ENCODE data around the gene FBN1.

FBN1 gene

GRCh38 chr15:48402427-48403177 lies 242.9 kb downstream of the FBN1 start:
- no peak for DNase-seq (ENCODE audit: low read depth, low spot score)

GRCh38 chr15:48400086-48400485 lies 245.4 kb downstream of the FBN1 start:
- DNase-seq (ENCODE audit: low read depth, low spot score): no peak

GRCh38 chr15:48397841-48398240 lies 247.7 kb downstream of the FBN1 start:
- DNase-seq (ENCODE audit: low read depth, low spot score): no peak

DNA sequence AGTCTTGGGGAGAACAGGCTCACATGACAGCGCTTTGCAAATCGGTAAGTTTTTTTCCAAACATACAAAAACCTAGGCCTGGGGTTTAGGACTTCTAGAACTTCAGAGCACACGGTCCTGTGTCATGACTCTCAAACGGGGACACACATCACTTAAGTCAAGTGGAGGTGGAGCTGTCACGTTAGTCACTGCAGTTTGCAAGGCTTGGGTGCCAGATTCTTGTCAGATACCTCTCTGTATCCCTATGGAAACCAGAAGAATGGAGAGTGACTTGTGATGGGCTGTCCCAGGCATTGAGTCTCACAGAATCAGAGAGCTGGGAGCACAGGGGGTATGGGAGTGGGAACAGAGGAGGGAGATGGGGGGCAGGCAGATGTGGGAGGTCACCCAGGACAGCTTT lies 249.5 kb downstream of the FBN1 start:
- DNase-seq (ENCODE audit: low read depth, low spot score): no peak

DNA sequence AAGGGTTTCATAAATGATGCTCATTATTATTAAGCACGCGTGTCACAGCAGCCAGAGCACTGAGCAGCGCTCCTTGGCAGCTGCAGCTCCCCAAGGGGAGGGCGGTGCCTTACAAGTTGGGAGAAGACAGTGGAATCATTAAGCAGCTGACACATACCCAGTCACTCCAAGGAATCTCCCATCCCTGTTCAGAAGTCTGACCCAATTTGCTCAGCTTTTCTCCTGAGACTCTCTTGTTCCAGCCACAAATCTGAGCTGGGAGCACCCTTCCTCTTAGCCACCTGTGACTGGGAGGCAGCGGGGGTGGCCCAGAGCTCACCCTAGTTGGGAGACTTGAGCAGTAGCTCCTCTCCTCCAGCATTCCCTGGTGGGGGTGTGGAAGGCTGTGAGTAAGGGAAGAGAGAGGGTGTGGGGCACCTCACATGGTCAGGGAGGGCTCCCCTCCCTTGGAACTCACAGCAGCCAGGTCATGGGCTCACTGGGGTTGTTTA lies 249.9 kb downstream of the FBN1 start:
- no peak for DNase-seq (ENCODE audit: low read depth, low spot score)

- no peak for DNase-seq (ENCODE audit: low read depth, low spot score)
These were observed 250.5 kb downstream of the FBN1 start for GRCh38 chr15:48394970-48395369.

DNA sequence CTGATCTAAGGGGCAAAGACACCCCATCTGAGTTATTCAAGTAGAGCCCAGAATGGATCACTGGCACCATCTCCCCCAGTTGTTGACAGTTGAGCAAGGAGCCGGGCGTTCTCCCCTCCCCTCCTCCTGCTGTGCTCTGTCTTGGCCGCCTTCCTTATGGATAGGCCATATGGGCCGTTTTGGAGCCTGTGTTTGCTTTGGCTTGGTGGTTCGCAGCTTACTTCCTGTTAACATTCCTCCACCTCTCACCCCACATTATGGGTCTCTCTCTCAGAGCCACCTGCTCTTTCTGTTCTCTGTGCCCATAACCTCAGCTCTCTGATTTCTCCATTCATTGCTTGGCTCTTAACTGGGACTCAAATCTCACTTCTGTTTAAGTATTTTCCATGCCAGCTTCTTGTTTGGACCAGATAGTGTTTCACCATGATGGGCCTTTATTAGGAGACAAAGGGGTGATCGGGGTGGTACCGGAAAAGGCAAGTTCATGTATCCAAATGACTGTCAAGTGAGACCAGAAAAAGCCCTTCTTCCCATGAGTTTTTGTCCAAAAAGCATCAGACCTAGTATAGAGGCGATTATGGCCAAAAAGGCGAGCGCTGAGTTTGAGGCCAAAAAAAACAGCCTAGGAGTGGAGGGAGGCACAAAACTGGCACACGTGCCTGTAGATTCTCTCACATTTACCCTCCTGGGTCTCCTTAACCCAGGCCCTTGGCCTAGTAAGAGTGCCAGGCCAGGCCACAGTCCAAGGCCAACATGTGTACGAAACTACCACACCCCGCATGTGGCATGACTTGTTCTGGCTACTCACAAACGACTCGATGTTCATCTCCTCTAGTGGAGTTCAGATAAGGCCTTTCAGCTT lies 251.6 kb downstream of the FBN1 start:
- no peak for DNase-seq (ENCODE audit: low read depth, low spot score)

- no peak for DNase-seq (ENCODE audit: low read depth, low spot score)
These were observed 253.2 kb downstream of the FBN1 start for GRCh38 chr15:48392356-48392755.

GRCh38 chr15:48391950-48392349 lies 253.6 kb downstream of the FBN1 start:
- DNase-seq (ENCODE audit: low read depth, low spot score): no peak

- DNase-seq (ENCODE audit: low read depth, low spot score): no peak
These were observed 255.8 kb downstream of the FBN1 start for GRCh38 chr15:48389691-48390143.

DNA sequence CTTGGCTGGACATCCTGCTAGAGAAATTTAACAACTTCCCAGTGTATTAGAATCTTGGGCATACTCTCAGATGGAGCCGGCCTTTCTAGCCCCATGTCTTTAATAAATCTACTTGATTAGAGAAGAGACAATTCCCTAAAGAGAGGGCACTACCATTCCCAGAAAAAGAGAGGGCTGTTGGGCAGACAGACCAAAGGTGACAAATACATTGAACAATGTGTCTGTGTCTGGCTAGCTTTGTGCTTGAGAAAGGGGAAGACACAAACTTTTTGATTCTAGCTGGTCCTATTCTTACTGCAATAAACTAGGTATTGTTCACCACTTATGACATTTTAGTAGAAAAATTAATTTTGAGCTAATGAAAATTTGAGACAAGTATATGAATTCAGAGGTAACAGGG lies 256.6 kb downstream of the FBN1 start:
- DNase-seq (ENCODE audit: low read depth, low spot score): no peak

GRCh38 chr15:48388016-48388851 lies 257.3 kb downstream of the FBN1 start:
- no peak for DNase-seq (ENCODE audit: low read depth, low spot score)

GRCh38 chr15:48385031-48385830 lies 260.3 kb downstream of the FBN1 start:
- no peak for DNase-seq (ENCODE audit: low read depth, low spot score)

- DNase-seq (ENCODE audit: low read depth, low spot score): no peak
These were observed 260.9 kb downstream of the FBN1 start for GRCh38 chr15:48384616-48385015.

GRCh38 chr15:48383031-48383430 lies 262.5 kb downstream of the FBN1 start:
- DNase-seq (ENCODE audit: low read depth, low spot score): no peak

DNA sequence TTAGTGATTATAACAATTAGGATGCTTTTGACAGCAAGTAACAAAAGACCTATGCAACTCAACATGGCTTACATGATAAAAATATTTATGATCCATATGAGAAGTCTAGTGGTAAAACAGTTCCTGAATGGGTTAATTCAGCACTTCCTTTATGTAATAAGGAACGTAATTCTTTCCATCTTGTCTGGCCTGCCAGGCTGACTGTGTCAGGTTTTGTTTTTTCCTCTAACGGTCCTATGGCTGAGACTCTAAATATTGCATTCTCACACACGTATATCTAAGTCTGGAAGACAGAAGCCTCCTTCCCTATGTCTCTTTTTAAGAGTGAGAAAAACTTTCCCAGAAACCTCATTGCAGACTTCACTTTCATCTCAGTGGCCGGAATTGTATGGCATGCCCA lies 263.6 kb downstream of the FBN1 start:
- DNase-seq (ENCODE audit: low read depth, low spot score): no peak

DNA sequence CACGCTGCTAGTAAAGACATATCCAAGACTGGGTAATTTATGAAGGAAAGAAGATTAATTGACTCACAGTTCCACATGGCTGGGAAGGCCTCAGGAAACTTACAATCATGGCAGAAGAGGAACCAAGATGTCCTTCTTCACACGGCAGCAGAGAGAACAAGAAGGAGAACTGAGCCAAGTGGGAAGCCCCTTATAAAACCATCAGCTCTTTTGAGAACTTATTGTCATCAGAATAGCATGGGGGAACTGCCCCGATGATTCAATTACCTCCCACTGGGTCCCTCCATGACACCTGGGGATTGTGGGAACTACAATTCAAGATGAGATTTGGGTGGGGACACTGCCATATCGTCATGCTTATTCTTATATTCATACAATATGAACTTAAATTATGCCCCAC lies 265.3 kb downstream of the FBN1 start:
- DNase-seq (ENCODE audit: low read depth, low spot score): no peak

GRCh38 chr15:48375767-48376166 lies 269.7 kb downstream of the FBN1 start:
- no peak for DNase-seq (ENCODE audit: low read depth, low spot score)

DNA sequence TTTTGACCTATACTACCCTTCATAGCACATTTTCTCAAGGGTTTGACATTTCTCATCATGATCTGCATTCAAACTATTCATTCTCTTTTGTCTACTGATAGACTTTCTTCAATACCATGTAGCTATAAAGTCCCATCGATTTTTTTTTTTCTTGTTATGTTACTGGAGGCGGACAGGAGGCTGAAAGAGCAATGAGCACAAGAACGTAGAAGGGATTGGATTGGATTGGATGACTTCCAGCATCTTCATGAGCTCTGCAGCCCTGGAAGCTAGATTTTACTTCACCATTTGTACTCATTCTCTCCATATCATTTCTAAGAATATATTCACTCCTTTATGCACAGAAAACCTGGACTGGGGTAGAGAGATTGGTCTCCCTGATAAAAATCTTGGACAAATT lies 271.0 kb downstream of the FBN1 start:
- DNase-seq (ENCODE audit: low read depth, low spot score): no peak

DNA sequence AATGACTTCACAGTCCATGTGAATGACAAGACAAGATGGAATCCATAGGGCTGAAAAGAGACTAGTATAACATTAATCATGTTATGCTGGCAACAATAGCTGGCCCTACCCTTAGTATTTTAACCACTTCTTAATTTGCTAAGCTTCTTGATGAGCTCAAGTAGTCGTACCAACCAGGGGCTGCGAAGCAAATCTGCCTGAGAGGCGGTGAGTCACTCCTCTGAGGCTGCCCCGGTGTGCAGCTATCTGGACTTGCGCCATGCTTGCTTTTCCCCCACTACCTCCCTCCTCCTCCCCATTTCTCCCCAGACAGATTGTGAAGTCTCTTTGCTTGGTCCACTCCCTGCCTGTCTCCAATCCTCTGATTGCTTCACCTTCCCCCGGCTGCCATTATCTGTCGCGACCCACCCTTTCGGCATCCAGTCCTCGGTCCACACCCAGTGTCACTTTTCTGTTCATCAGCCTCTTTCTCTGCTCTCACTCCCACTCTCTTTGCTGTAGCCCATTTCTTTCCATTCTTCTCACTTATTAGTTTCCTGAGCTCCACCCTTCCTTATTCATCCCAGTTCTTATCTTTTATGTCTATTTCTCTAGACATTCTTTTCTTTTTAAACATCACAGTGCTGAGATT lies 271.6 kb downstream of the FBN1 start:
- DNase-seq (ENCODE audit: low read depth, low spot score): no peak

GRCh38 chr15:48371961-48372360 lies 273.5 kb downstream of the FBN1 start:
- DNase-seq (ENCODE audit: low read depth, low spot score): no peak
